GM19468 (cell line): ENCODE data around the gene KMT2A.
"Not testable (repeated sequence)": the region's sequence is repeated elsewhere in the genome, so short reads cannot be mapped to it uniquely, and the experiment has no call there.

Experiments
- ATAC-seq: cut with Tn5 transposase; IDR thresholded peaks from one replicate; pipeline ENCODE4 v1.9.1; 2021; ENCODE audit warnings: mild to moderate bottlenecking, moderate library complexity, moderate number of reproducible peaks; ENCODE audit not compliant: unreplicated experiment; ENCODE audit errors: extremely low read depth

KMT2A gene

DNA sequence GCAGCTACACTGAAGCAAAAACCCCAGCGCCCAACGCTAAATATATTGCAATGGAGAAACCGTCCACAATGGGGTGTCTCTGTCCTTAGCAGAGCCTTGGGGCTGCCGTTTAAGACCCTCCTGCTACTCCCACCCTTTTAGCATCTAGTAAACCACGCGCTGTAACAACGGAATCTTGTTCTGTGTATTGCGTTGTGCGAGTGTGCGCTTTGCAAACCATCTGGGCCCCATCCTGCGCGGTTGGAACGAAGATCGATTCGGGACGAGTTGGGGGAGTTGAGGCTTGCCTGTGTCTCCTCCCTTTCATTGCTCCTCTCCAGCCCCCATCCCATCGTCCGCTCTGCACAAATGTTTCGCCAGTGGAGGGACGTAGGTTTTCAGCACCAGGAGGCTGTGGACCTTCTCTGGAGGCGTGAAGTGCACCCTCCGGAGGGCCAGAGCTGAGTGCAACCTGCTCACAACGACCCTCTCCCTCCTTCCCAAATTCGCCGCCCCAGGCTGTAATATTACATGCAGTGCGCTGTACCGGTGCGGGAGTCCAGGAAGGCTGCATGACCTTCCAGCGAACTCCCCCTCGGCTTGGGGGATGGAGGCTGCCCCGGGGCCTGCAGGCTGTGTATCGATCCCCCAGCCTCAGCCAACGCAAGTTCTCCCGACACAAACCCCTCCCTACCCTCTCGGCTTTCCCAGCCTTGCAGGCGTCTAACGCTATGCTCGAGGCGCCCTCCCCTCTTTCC lies 1.6 kb upstream of the KMT2A start:
- no peak for ATAC-seq

DNA sequence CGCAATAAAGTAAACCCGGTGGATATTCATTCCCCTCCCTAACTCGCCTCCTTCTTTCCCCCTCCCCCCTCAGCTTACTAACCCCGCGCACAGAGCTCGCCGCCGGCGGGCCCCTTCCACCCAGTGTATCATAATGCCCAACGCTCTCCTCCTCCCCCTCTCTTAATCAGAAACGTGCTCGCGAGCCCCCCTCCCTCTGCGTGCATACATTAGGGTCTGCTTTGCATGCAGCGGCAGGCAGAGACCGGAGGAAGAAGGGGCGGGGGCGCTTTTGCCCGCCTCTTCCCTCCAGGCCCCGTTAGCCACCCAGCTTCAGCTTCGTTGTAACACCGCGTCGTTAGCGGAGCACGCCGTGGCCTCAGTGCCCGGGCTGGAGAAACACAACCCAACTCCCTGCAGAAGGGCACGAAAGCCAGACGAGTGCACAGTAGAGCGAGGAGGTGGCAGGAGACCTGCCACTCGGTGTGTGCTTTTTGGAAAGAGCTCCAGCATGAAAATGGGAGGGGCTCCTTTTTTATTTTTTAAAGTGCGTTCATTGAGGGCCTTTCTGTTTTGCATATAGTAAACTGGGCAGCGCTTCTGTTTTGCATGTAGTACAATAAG lies 901 bp upstream of the KMT2A start:
- ATAC-seq, result no peak

DNA sequence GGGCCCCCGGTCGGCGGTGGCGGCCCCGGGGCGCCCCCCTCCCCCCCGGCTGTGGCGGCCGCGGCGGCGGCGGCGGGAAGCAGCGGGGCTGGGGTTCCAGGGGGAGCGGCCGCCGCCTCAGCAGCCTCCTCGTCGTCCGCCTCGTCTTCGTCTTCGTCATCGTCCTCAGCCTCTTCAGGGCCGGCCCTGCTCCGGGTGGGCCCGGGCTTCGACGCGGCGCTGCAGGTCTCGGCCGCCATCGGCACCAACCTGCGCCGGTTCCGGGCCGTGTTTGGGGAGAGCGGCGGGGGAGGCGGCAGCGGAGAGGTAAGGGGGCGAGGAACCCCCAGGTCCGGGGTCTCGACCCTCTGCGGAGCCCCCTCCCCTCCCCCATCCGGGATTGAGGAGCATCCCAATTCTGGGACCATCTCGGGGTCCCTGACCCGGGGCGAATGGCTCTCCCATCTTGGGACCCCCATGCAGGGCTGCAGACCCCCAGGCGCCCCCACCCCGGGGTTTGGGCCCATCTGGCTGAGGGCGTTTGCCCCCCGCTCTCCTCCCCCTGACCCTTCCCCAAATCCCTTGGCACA lies 431 bp downstream of the KMT2A start:
- ATAC-seq, result peak; percentile 10

DNA sequence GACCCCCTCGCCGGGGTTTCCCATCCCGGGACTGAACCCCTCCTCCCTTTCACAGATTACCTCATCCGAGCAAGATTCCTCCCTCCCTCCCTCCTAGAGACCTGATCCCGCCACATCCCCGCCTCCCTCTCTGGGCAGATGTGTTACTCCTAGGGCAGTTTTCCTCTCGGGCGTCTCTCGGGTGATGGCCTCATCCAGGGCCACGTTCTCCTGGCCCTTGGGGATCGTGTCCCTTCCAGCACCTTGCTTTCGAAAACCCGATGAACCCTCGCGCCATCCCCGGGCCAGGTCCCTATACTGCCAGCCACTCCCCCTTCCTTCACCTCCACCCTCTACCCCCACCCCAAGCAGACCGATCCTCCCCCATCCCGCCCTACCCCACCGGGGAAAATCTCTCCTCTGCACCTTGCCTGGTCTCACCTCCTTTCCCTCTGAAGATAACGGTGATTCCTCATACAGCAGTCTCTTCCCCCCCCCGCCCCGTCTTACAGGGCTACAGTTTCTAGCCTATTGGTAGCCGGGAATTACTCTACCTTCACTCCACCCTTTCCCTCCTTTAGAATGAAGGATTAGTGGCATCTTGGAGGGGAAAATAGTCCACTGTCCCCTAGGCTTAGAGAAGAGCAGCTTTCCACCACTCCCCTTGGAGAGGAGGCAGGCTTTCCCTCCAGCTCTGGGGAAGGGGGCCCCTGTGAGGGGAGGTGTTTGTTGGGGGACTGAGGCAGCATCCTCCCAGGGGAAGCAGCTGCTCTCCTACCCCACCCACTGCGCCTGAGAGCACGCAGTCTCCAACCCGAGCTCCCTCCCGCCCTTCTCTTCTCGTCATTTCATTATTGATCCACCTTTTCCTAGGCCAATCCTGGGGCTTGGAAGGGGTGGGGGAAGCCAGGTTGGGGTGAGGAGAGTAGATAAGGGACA lies 1.2 kb downstream of the KMT2A start:
- ATAC-seq, result no peak

DNA sequence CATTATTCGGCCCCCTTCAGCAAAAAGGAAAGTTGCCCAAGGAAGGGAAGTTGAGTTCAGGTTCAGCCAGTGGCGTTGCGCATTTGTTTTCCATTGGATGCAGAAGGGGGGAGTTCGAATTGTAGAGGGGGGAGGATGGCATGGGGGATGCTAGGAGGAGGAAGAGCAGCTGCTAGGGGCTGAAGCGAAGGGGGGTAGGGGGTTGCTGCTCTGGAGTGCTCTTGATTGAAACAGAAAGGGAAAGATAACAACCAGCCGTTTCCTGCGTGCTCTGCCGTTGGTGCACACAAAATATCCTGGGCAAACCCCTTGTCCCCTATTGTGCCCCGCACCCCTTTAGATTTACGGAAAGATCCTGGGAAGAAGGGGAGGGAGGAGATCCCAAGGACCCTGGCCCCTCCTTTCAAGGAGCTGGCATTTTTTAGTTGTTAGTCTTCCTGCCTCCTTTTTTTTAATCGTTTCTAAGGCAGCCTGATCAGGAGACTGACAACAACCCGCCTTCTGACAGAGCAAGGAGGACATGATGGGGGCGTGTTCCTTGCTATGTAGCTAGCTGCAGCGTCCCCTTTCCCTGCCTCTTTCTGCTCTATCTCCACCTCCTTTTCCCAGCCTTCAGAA lies 2.1 kb downstream of the KMT2A start:
- ATAC-seq, result no peak

DNA sequence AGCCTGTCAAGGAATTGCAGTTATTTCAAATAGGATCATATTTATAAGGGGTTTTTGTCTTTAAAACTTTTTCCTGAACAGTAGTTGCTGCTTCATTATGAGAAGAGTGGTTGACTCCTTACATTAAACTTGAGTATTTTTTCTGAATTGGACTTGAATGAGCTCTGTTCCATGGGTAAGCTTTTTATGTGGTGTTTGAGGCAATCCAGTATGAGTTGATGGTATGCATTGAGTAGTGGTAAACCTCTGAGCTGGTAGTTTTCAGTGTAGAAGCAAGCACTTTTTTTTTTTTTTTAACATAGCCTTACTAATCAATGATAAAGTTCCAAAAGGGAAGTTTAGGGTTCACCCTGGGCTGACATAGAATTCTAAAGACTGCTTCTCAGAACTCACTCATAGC lies 3.4 kb downstream of the KMT2A start:
- ATAC-seq, result no peak

DNA sequence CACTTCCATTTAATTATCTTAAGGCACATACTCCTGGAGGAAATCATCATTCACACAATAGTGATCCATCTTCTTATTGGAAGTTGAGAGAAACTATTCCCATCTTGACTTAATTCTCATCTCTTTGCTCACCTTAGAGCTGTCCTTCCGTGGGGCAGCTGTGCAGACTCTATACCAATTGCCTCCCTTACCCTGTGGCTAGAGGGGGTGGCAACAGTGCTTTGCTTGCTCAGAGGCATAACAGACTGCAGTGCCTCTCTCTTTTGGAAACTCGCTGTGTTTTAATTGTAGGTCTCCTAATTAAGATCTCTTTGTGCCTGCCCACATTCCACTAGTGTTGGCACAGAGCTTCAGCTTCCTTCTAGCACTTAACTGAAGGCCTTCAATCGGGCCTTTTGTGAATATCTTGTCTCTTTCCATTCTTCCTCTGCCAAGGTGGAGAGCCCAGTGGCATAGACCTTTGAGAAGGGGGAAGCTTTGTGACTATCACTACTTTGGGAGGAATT lies 5.5 kb downstream of the KMT2A start:
- ATAC-seq, result no peak

DNA sequence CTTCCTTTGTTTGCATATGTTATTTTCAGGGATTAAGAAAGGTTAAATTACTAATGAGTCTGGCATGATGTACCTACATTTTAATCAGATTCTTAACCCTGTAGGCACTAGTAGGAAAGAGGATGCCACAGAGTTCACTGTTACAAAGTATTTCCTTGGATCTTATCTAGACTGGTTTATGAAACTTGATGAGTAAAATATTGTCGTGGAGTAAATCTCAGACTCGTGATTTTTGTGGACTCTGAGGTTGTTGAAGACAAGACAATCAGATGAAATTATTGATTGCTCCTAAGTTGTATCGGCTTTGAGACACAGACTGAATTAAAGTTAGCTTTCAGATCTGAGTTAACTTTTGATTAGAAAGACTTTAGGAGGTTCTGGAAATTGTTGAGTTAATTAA lies 6.0 kb downstream of the KMT2A start:
- no peak for ATAC-seq

DNA sequence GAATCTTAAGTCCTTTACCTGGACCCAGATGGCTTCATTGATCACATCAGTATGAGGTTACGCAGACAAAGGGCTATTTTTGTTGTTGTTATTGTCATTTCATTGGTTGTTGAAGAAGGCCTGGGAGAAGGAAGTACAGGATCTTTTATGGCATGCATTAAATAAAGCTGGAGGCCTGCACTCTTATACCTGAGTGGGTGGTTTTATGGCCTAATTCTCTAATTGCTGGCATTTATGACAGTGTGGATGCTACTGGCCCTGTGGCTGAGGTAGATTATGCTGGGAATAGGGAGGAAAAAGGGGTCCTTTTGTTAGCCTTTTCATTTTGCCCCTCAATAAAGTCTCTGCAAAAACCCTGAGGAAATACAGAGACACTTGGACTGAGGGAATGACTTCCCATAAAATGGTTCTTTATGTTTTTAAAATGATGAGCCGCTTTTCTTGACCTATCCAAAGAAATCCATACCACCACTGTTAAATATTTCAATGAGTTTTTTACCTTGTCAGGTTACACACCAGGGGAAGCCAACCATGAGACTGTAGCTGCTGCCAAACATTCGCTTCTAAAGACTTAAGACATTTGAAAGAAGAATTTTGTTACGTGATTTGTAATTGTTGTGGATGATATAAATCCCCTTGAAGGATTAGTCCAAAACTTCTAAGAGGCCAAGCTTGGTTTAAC lies 6.8 kb downstream of the KMT2A start:
- ATAC-seq, result no peak

DNA sequence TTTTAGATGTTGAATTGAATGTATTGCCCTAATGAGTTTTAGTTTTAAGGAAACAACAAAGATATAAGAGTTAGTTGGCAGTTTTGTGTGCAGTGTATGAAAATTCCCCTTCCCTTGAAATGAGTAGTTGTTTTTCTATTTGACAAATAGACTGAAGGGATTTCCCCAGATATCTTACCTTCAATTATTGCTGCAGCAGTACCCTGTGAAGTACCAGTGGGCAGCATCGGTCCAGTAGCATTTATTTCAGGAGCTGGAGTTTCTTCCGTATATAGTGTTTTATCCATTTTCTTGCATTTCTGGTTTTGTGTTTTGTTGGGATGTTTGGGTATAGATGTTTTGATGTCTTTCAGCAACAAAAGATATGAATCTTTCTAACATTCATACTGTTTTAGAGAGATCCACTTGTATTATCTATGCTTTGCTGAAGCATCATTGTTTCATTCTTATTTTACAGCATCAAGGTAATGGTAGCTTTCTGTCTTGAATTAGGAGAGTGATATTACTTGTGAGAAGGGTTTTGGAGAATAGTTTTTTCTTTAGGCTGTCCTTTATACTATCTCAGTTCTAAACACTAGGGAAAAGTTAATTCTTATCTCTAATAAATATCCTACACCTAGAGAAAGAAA lies 7.4 kb downstream of the KMT2A start:
- no peak for ATAC-seq

DNA sequence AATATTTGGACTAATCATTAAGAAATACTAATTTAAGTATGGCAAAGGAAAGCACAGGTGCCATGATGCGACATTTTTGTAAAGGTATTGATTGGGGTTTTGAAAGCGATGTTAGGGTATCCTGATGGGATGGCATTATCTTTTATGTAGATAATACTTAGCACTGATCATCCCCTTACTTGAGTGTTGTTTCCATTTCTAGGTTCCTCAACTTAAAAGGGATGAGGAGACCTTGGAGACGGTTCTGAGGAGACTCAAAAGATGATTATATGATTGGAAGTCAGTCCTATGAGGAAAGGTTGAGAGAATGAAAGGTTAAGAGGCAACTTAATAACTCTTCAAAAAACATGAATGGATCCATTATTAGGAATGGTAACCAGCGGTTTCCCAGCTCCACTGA lies 11.1 kb downstream of the KMT2A start:
- ATAC-seq, result no peak

DNA sequence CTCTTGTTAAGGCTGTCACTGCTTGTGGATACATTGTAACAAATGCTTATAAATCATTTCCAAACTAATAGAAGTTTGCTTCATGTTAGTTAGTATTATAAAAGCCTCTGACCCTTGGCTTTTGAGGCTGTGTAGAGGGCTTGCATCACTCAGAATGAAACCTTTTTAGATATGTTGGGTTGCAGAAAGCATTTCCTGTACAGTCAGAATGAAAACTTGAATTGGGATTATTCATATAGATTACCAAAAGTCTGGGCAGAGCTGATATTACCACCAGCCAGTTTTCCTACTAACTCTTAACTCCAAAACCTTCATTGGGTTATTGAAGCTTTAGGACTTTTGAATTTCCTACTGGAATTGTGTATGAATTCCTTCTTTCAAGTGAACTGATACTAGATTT lies 12.0 kb downstream of the KMT2A start:
- peak; percentile 44 for ATAC-seq

DNA sequence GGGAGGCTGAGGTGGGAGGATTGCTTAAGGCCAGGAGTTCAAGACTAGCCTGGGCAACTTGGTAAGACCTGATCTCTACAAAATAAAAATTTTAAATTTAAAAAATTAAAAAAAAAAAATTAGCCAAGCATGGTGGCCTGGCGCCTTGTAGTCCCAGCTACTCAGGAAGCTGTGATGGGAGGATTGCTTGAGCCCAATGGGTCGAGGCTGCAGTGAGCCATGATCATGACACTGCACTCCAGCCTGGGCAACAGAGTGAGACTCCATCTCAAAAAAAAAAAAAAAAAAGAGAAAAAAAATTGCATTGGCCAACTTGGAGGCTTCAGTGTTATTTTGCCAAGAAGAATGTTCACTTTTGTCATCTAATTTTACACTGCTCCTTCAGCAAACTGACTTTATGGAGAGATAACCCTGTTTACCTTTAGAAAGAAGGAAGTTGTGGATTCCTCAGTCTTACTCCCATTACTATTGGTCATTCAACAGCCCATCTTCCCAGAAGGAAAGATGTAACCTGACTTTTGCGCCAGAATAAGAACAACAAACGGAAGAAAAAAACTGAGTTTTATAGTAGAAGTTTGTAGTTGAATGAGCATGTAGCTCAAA lies 13.1 kb downstream of the KMT2A start:
- no peak for ATAC-seq

DNA sequence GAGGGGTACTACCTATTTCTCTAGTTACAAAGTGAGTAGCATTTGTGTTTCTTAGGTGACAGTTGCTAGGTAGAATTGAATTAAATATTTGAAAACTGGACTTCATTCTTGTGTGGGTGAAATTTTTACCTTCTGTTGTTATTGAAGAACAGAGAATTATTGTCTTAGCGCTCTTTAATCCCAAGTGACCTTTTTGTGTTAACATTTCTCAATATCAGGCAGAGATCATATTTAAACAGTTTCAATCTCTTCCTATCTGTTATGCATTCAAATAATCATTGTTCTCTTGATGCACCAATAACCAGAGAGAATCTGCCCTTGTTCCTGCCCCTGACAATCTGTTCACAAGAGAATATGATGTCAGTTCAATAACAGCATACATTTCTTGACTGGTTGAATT lies 14.2 kb downstream of the KMT2A start:
- no peak for ATAC-seq

DNA sequence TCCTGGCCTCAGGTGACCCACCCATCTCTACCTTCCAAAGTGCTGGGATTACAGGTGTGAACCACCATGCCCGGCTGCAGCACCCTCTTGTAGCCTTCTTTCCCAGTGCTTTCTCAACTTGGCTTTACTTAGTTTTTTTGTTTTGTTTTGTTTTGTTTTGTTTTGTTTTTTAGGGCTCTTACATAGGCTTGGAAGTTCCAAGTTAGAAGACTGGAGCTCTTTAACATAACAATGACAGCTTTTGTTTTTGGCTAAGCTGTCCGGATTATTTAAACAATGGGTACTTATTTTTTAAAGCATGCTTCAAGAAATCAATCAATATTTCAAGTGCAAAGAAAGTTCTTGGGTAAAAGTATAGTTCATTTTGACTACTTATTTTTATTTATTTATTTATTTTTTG lies 25.9 kb downstream of the KMT2A start:
- no peak for ATAC-seq

DNA sequence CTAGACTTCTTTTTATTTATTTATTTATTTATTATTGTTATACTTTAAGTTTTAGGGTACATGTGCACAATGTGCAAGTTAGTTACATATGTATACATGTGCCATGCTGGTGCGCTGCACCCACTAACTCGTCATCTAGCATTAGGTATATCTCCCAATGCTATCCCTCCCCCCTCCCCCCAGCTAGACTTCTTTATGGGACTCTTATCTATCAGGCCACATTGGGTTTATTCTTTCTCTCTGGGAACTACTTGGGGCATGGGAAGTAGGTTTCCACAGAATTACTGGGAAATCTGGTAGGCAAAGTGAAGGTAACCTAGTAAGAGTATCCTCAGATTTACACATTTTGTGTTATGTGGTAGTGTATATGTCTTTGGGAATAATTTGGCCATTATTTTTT lies 32.7 kb downstream of the KMT2A start:
- ATAC-seq, result not testable (repeated sequence)

DNA sequence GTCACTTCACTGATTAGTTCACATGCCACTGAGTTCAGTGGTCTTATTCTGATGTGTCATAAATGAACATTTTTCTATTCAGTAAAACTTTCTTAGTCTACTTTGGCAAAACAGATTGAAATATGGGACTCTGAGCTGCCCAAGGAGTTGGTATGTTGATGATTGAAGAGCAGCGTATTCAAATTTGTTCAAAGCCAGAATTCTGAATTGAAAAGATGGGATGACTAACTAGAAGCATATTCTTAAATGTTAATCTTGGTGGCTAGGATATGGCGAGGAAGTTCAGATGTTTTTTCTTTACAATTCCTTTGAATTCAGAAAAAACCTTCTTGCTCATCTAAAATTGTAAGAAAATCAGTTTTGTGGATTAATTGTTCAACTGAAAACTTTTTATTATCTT lies 34.7 kb downstream of the KMT2A start:
- ATAC-seq, result no peak

DNA sequence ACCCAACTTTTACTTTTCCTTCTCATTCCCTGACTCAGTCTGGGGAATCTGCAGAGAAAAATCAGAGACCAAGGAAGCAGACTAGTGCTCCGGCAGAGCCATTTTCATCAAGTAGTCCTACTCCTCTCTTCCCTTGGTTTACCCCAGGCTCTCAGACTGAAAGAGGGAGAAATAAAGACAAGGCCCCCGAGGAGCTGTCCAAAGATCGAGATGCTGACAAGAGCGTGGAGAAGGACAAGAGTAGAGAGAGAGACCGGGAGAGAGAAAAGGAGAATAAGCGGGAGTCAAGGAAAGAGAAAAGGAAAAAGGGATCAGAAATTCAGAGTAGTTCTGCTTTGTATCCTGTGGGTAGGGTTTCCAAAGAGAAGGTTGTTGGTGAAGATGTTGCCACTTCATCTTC lies 37.2 kb downstream of the KMT2A start:
- no peak for ATAC-seq

DNA sequence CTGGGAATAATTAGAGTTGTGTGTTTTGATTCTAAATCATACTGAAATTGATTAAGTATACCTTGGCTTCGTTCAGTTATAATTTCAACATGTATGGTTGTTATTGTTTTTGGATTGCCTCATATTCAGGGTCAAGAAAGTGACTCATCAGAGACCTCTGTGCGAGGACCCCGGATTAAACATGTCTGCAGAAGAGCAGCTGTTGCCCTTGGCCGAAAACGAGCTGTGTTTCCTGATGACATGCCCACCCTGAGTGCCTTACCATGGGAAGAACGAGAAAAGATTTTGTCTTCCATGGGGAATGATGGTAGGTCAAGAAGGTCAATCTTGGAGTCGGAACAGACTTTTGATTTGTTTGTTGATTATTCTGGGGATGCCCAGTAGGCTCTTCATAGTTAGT lies 40.4 kb downstream of the KMT2A start:
- ATAC-seq, result no peak
